Measurements from ENCODE around the gene SHISAL1.

- TF ChIP-seq EZH2 (IDR thresholded peaks at IDR 0.05; ENCODE audit: insufficient read depth, poor library complexity, severe bottlenecking) (no peak), EZH2phosphoT487 (IDR thresholded peaks at IDR 0.05; ENCODE audit: insufficient read depth, low read depth) (no peak)
Observed at GRCh38 chr22:44244265-44244822, 68.4 kb downstream of the SHISAL1 start.
